Muscle layer of colon (tissue), 2 donors: ENCODE results near the gene RBL2.
"Not testable (repeated sequence)": the region's sequence is repeated elsewhere in the genome, so short reads cannot be mapped to it uniquely, and the experiment has no call there.

Experiments
- H3K27ac ChIP-seq: one replicate; pipeline ENCODE4 v1.7.0; 2013; ENCODE audit warnings: low read depth, mild to moderate bottlenecking, low read length, moderate library complexity
- H3K27me3 ChIP-seq, 2 donors: one replicate each; pipeline ENCODE4 v1.7.0; 2013; ENCODE audit warnings: low read length in 2 of 2, mild to moderate bottlenecking in 2 of 2; ENCODE audit not compliant: insufficient read depth in 2 of 2, control insufficient read depth in 1 of 2
- H3K36me3 ChIP-seq: one replicate; pipeline ENCODE4 v1.7.0; 2013; ENCODE audit warnings: mild to moderate bottlenecking, low read length; ENCODE audit not compliant: insufficient read depth
- H3K4me1 ChIP-seq: one replicate; pipeline ENCODE4 v1.7.0; 2013; ENCODE audit warnings: mild to moderate bottlenecking, low read length; ENCODE audit not compliant: insufficient read depth
- H3K4me3 ChIP-seq, 2 donors: one replicate each; pipeline ENCODE4 v1.7.0; 2013; ENCODE audit warnings: low read length in 2 of 2, low read depth in 1 of 2, mild to moderate bottlenecking in 1 of 2, moderate library complexity in 1 of 2
- H3K9ac ChIP-seq: one replicate; pipeline ENCODE4 v1.7.0; 2013; ENCODE audit warnings: low read length
- H3K9me3 ChIP-seq: one replicate; pipeline ENCODE4 v1.7.0; 2013; ENCODE audit warnings: mild to moderate bottlenecking, low read length
- donor health status: abdominal sarcoma.
- donor health status: Adenocarcinoma of cecum.

The RBL2 gene

GRCh38 chr16:53434377-53435065 is at the start of gene RBL2:
Gene RBL2, plus strand, starts transcription at chr16:53434471. Its CDS starts 86 bp downstream, at chr16:53434557.
- Histone ChIP-seq H3K4me3 (peak within 1 kb of the TSS; percentile 86 to 94), H3K27ac (peak within 1 kb of the TSS; percentile 97), H3K9me3 (no peaks in the 10 kb centered on the region), H3K4me1 (peaks cover 13% of the 10 kb centered on the region), H3K36me3 (no peaks in the 10 kb centered on the region), H3K9ac (peak within 1 kb of the TSS; percentile 84), H3K27me3 (no peaks in the 10 kb centered on the region)

- not testable (repeated sequence) for H3K27ac ChIP-seq
These were observed 49.7 kb upstream of the RBL2 start for GRCh38 chr16:53384610-53385009.

GRCh38 chr16:53404959-53405358 is 29.3 kb upstream of the RBL2 start:
- Histone ChIP-seq H3K9ac (no peak overlapping the region), H3K27me3 (no peaks in the 10 kb centered on the region), H3K9me3 (no peaks in the 10 kb centered on the region)

More at GRCh38 chr16:53384610-53385009, 49.7 kb upstream of the RBL2 start:
- H3K27me3 ChIP-seq, H3K4me3 ChIP-seq, H3K9me3 ChIP-seq, H3K36me3 ChIP-seq, H3K9ac ChIP-seq, H3K4me1 ChIP-seq: not testable (repeated sequence)

GRCh38 chr16:53412549-53412948 is 21.7 kb upstream of the RBL2 start:
- Histone ChIP-seq H3K9me3 (no peaks in the 10 kb centered on the region), H3K27ac (no peak overlapping the region), H3K9ac (no peak overlapping the region), H3K4me1 (no peaks in the 10 kb centered on the region), H3K27me3 (no peaks in the 10 kb centered on the region), H3K36me3 (no peaks in the 10 kb centered on the region), H3K4me3 (no peak overlapping the region)

More at GRCh38 chr16:53404959-53405358, 29.3 kb upstream of the RBL2 start:
- no peak overlapping the region for H3K4me3 ChIP-seq
- no peak overlapping the region for H3K27ac ChIP-seq
- H3K36me3 ChIP-seq: no peaks in the 10 kb centered on the region
- no peaks in the 10 kb centered on the region for H3K4me1 ChIP-seq

- H3K27me3 ChIP-seq: no peaks in the 10 kb centered on the region
- H3K9ac ChIP-seq: no peak overlapping the region
- H3K27ac ChIP-seq: no peak overlapping the region
- H3K4me3 ChIP-seq: no peak overlapping the region
- no peaks in the 10 kb centered on the region for H3K36me3 ChIP-seq
- H3K9me3 ChIP-seq: no peaks in the 10 kb centered on the region
- H3K4me1 ChIP-seq: no peaks in the 10 kb centered on the region
These were observed 20.4 kb upstream of the RBL2 start for GRCh38 chr16:53413864-53414263.

- no peaks in the 10 kb centered on the region for H3K27me3 ChIP-seq
- H3K4me3 ChIP-seq: no peak overlapping the region
- no peak overlapping the region for H3K27ac ChIP-seq
- no peak overlapping the region for H3K9ac ChIP-seq
- no peaks in the 10 kb centered on the region for H3K4me1 ChIP-seq
- no peaks in the 10 kb centered on the region for H3K9me3 ChIP-seq
- H3K36me3 ChIP-seq: no peaks in the 10 kb centered on the region
These were observed 19.9 kb upstream of the RBL2 start for GRCh38 chr16:53414381-53414780.

GRCh38 chr16:53415504-53415903 is 18.8 kb upstream of the RBL2 start:
- Histone ChIP-seq H3K4me1 (no peaks in the 10 kb centered on the region), H3K4me3 (no peak overlapping the region), H3K27me3 (no peaks in the 10 kb centered on the region), H3K27ac (no peak overlapping the region), H3K9me3 (no peaks in the 10 kb centered on the region), H3K9ac (no peak overlapping the region), H3K36me3 (no peaks in the 10 kb centered on the region)

- H3K4me1 ChIP-seq: no peaks in the 10 kb centered on the region
- no peak overlapping the region for H3K4me3 ChIP-seq
- H3K27ac ChIP-seq: no peak overlapping the region
- no peak overlapping the region for H3K9ac ChIP-seq
- H3K9me3 ChIP-seq: no peaks in the 10 kb centered on the region
- H3K27me3 ChIP-seq: no peaks in the 10 kb centered on the region
- H3K36me3 ChIP-seq: no peaks in the 10 kb centered on the region
These were observed 17.3 kb upstream of the RBL2 start for GRCh38 chr16:53417011-53417410.

- Histone ChIP-seq H3K9ac (no peak overlapping the region), H3K4me1 (no peaks in the 10 kb centered on the region), H3K4me3 (no peak overlapping the region), H3K36me3 (no peaks in the 10 kb centered on the region), H3K27ac (no peak overlapping the region), H3K9me3 (no peaks in the 10 kb centered on the region), H3K27me3 (no peaks in the 10 kb centered on the region)
These were observed 16.3 kb upstream of the RBL2 start for GRCh38 chr16:53417976-53418375.

GRCh38 chr16:53419383-53419709 is 14.9 kb upstream of the RBL2 start:
- H3K4me3 ChIP-seq, H3K9ac ChIP-seq, H3K27me3 ChIP-seq, H3K9me3 ChIP-seq, H3K36me3 ChIP-seq, H3K4me1 ChIP-seq, H3K27ac ChIP-seq: not testable (repeated sequence)

- no peak overlapping the region for H3K4me3 ChIP-seq
These were observed 13.0 kb upstream of the RBL2 start for GRCh38 chr16:53421248-53421647.

GRCh38 chr16:53423968-53424367 is 10.3 kb upstream of the RBL2 start:
- not testable (repeated sequence) for H3K9ac ChIP-seq, H3K36me3 ChIP-seq, H3K4me1 ChIP-seq, H3K27me3 ChIP-seq, H3K9me3 ChIP-seq, H3K4me3 ChIP-seq, H3K27ac ChIP-seq

More at GRCh38 chr16:53421248-53421647, 13.0 kb upstream of the RBL2 start:
- no peak overlapping the region for H3K9ac ChIP-seq
- H3K36me3 ChIP-seq: no peaks in the 10 kb centered on the region
- H3K27ac ChIP-seq: no peak overlapping the region
- H3K27me3 ChIP-seq: no peaks in the 10 kb centered on the region
- no peaks in the 10 kb centered on the region for H3K9me3 ChIP-seq
- H3K4me1 ChIP-seq: no peaks in the 10 kb centered on the region
